Vagina (tissue), 2 donors: Measurements from ENCODE around the gene MYO1D. TPM values are rescaled to one million over a fixed set of nuclear protein-coding genes. Genes with fewer than 3 reads are reported as not detected.

ENCODE experiments used
- DNase-seq, 2 donors: peaks; one replicate each; pipeline ENCODE4 v3.0.0-alpha.2; 2017; ENCODE audit errors: extremely low spot score in 2 of 2
- H3K27ac ChIP-seq: fragments of 200-600 bp; sonication (generic); one replicate; pipeline ENCODE4 v1.5.1; 2019
- H3K27me3 ChIP-seq: fragments of 200-600 bp; sonication (generic); one replicate; pipeline ENCODE4 v1.5.1; 2019
- H3K36me3 ChIP-seq, 2 donors: fragments of 200-600 bp; sonication (generic); one replicate each; pipeline ENCODE4 v1.5.1; 2017 to 2019
- H3K4me1 ChIP-seq: fragments of 200-600 bp; sonication (generic); one replicate; pipeline ENCODE4 v1.5.1; 2019
- H3K4me3 ChIP-seq, 2 donors: fragments of 200-600 bp; sonication (generic); 1 replicate in 1 of 2; 2 replicates in 1 of 2; pipeline ENCODE4 v1.5.1; 2016 to 2019
- H3K9me3 ChIP-seq: fragments of 200-600 bp; sonication (generic); one replicate; pipeline ENCODE4 v1.5.1; 2019
- CTCF ChIP-seq, 3 experiments: fragments of 450-650 bp in 2 of 3; fragments of 200-600 bp in 1 of 3; sonication (generic) in 1 of 3; IDR thresholded peaks; one replicate each; pipeline ENCODE4 v1.5.1; 2017 to 2019; ENCODE audit warnings: antibody characterized with exemption in 3 of 3, mild to moderate bottlenecking in 2 of 3, moderate library complexity in 2 of 3
- POLR2A ChIP-seq, 2 donors: fragments of 450-650 bp; IDR thresholded peaks; one replicate each; pipeline ENCODE4 v1.6.1; 2017; ENCODE audit warnings: antibody characterized with exemption in 2 of 2, mild to moderate bottlenecking in 2 of 2, moderate library complexity in 2 of 2
- POLR2AphosphoS5 ChIP-seq, 2 donors: sonication (generic); formaldehyde crosslinking; IDR thresholded peaks; one replicate each; pipeline ENCODE4 v1.9.0; 2017; ENCODE audit warnings: antibody characterized with exemption in 2 of 2, mild to moderate bottlenecking in 2 of 2, low read depth in 1 of 2; ENCODE audit not compliant: insufficient read depth in 1 of 2
- intact Hi-C: fragments of 100-400 bp; cut with DNase I; formaldehyde crosslinking; loops from one replicate; pipeline ENCODE4 v1.15.1; 2023
- total RNA-seq: library from RNA; depleted of rRNA; stranded (reverse); fragments of >200 nt; gene quantifications from one replicate; pipeline ENCODE4 v1.2.3, GENCODE V29; 2016

MYO1D gene
- total RNA-seq, 1 donor from 2014 or later: 44.7 TPM

GRCh38 chr17:32917842-32918241, 40.9 kb upstream of the MYO1D start:
- Histone ChIP-seq H3K27me3 (no peaks in the 10 kb centered on the region), H3K4me3 (no peak overlapping the region), H3K4me1 (no peaks in the 10 kb centered on the region), H3K9me3 (no peaks in the 10 kb centered on the region), H3K36me3 (no peaks in the 10 kb centered on the region), H3K27ac (no peak overlapping the region)
- intact Hi-C loops: loop anchor here (10.0 kb wide), 1 partner anchor 133 kb away; no protein-coding TSS in a partner anchor
- TF ChIP-seq POLR2A (IDR thresholded peaks at IDR 0.05) (no peak), POLR2AphosphoS5 (IDR thresholded peaks at IDR 0.05; ENCODE audit: insufficient read depth in 1 of 2, low read depth in 1 of 2) (no peak), CTCF (IDR thresholded peaks at IDR 0.05) (no peak)
- DNase-seq: no peak

GRCh38 chr17:32917081-32917480, 40.2 kb upstream of the MYO1D start:
- no peak for DNase-seq
- intact Hi-C loops: loop anchor here (10.0 kb wide), 1 partner anchor 132 kb away; no protein-coding TSS in a partner anchor
- no peaks in the 10 kb centered on the region for H3K27me3 ChIP-seq
- no peaks in the 10 kb centered on the region for H3K4me1 ChIP-seq
- H3K9me3 ChIP-seq: no peaks in the 10 kb centered on the region
- H3K4me3 ChIP-seq: no peak overlapping the region
- no peak for TF ChIP-seq CTCF (IDR thresholded peaks at IDR 0.05)
- no peak for TF ChIP-seq POLR2A (IDR thresholded peaks at IDR 0.05)
- TF ChIP-seq POLR2AphosphoS5 (IDR thresholded peaks at IDR 0.05; ENCODE audit: insufficient read depth in 1 of 2, low read depth in 1 of 2): no peak
- no peak overlapping the region for H3K27ac ChIP-seq
- H3K36me3 ChIP-seq: no peaks in the 10 kb centered on the region

- Histone ChIP-seq H3K36me3 (no peaks in the 10 kb centered on the region), H3K9me3 (no peaks in the 10 kb centered on the region), H3K4me1 (no peaks in the 10 kb centered on the region), H3K4me3 (no peak overlapping the region), H3K27ac (no peak overlapping the region), H3K27me3 (no peaks in the 10 kb centered on the region)
- TF ChIP-seq POLR2A (IDR thresholded peaks at IDR 0.05): no peak
- no peak for TF ChIP-seq CTCF (IDR thresholded peaks at IDR 0.05)
- no peak for TF ChIP-seq POLR2AphosphoS5 (IDR thresholded peaks at IDR 0.05; ENCODE audit: insufficient read depth in 1 of 2, low read depth in 1 of 2)
- intact Hi-C loops: loop anchor here (10.0 kb wide), 1 partner anchor 131 kb away; no protein-coding TSS in a partner anchor
- no peak for DNase-seq
Measured at GRCh38 chr17:32916134-32916533, 39.2 kb upstream of the MYO1D start.

GRCh38 chr17:32915245-32915644, 38.3 kb upstream of the MYO1D start:
- intact Hi-C loops: loop anchor here (10.0 kb wide), 1 partner anchor 130 kb away; no protein-coding TSS in a partner anchor
- no peak for DNase-seq
- H3K4me3 ChIP-seq: no peak overlapping the region
- H3K9me3 ChIP-seq: no peaks in the 10 kb centered on the region
- H3K4me1 ChIP-seq: no peaks in the 10 kb centered on the region
- TF ChIP-seq POLR2AphosphoS5 (IDR thresholded peaks at IDR 0.05; ENCODE audit: insufficient read depth in 1 of 2, low read depth in 1 of 2) (no peak), POLR2A (IDR thresholded peaks at IDR 0.05) (no peak), CTCF (IDR thresholded peaks at IDR 0.05) (no peak)
- H3K27me3 ChIP-seq: no peaks in the 10 kb centered on the region
- H3K36me3 ChIP-seq: no peaks in the 10 kb centered on the region
- H3K27ac ChIP-seq: no peak overlapping the region

- Histone ChIP-seq H3K4me3 (no peak overlapping the region), H3K27me3 (no peaks in the 10 kb centered on the region), H3K9me3 (no peaks in the 10 kb centered on the region), H3K4me1 (no peaks in the 10 kb centered on the region), H3K36me3 (no peaks in the 10 kb centered on the region), H3K27ac (no peak overlapping the region)
- intact Hi-C loops: loop anchor here (10.0 kb wide), 1 partner anchor 129 kb away; no protein-coding TSS in a partner anchor
- DNase-seq: no peak
- TF ChIP-seq POLR2A (IDR thresholded peaks at IDR 0.05) (no peak), CTCF (IDR thresholded peaks at IDR 0.05) (no peak), POLR2AphosphoS5 (IDR thresholded peaks at IDR 0.05; ENCODE audit: insufficient read depth in 1 of 2, low read depth in 1 of 2) (no peak)
Measured at GRCh38 chr17:32914181-32914580, 37.3 kb upstream of the MYO1D start.
